ENCODE results near the gene KAT6B. TPM values are rescaled to one million over a fixed set of nuclear protein-coding genes. Genes with fewer than 3 reads are reported as not detected.

Gene KAT6B
- total and polyA plus RNA-seq, 2 experiments from 2014 or later = 15.8 to 36.2 TPM

- Histone ChIP-seq H2AFZ (no peak overlapping the region), H3K27me3 (no peaks in the 10 kb centered on the region), H3K9me3 (ENCODE audit: low read depth) (no peaks in the 10 kb centered on the region), H4K20me1 (ENCODE audit: insufficient read depth, poor library complexity, severe bottlenecking) (peaks cover 7% of the 10 kb centered on the region), H3K9me2 (replicated peaks; ENCODE audit: insufficient read depth) (no peaks in the 10 kb centered on the region), H3K4me2 (no peak overlapping the region), H3K4me3 (no peak overlapping the region), H3K27ac (no peak overlapping the region), H3K79me2 (peaks cover 69% of the 10 kb centered on the region), H3K36me3 (replicated peaks; ENCODE audit: insufficient read depth, low read depth) (no peaks in the 10 kb centered on the region), H3K4me1 (ENCODE audit: insufficient read depth) (no peaks in the 10 kb centered on the region)
- no peak for DNase-seq (ENCODE audit: low spot score)
- TF ChIP-seq EZH2phosphoT487 (IDR thresholded peaks at IDR 0.05; ENCODE audit: low read depth, severe bottlenecking, unreplicated experiment) (no peak), EZH2 (IDR thresholded peaks at IDR 0.05; ENCODE audit: borderline replicate concordance) (no peak), CTCF (IDR thresholded peaks at IDR 0.05; ENCODE audit: poor library complexity) (no peak)
- 96% methylated on average over 5 of the region's 5 CpGs for WGBS (ENCODE audit: low lambda C conversion rate, missing lambda C conversion rate)
Measured at GRCh38 chr10:74955796-74956195, 129.4 kb downstream of the KAT6B start.

- no peak overlapping the region for H3K27ac ChIP-seq
- H3K9me2 ChIP-seq (replicated peaks; ENCODE audit: insufficient read depth) = no peaks in the 10 kb centered on the region
- H3K4me2 ChIP-seq = no peak overlapping the region
- no peaks in the 10 kb centered on the region for H3K27me3 ChIP-seq
- TF ChIP-seq CTCF (IDR thresholded peaks at IDR 0.05; ENCODE audit: poor library complexity) (no peak), EZH2 (IDR thresholded peaks at IDR 0.05; ENCODE audit: borderline replicate concordance) (no peak), EZH2phosphoT487 (IDR thresholded peaks at IDR 0.05; ENCODE audit: low read depth, severe bottlenecking, unreplicated experiment) (no peak)
- no peaks in the 10 kb centered on the region for H3K4me1 ChIP-seq (ENCODE audit: insufficient read depth)
- H2AFZ ChIP-seq = no peak overlapping the region
- H3K4me3 ChIP-seq = no peak overlapping the region
- 81% methylated on average over 1 of the region's 1 CpG for WGBS (ENCODE audit: low lambda C conversion rate, missing lambda C conversion rate)
- H4K20me1 ChIP-seq (ENCODE audit: insufficient read depth, poor library complexity, severe bottlenecking) = peaks cover 7% of the 10 kb centered on the region
- no peak for DNase-seq (ENCODE audit: low spot score)
- H3K79me2 ChIP-seq = peaks cover 63% of the 10 kb centered on the region
- H3K36me3 ChIP-seq (replicated peaks; ENCODE audit: insufficient read depth, low read depth) = no peaks in the 10 kb centered on the region
- H3K9me3 ChIP-seq (ENCODE audit: low read depth) = no peaks in the 10 kb centered on the region
Measured at GRCh38 chr10:74956555-74957111, 130.2 kb downstream of the KAT6B start.

- no peaks in the 10 kb centered on the region for H3K9me2 ChIP-seq (replicated peaks; ENCODE audit: insufficient read depth)
- H3K9me3 ChIP-seq (ENCODE audit: low read depth) = no peaks in the 10 kb centered on the region
- WGBS (ENCODE audit: low lambda C conversion rate, missing lambda C conversion rate) = 64% methylated on average over 9 of the region's 9 CpGs
Measured at GRCh38 chr10:74957285-74957961, 131.0 kb downstream of the KAT6B start.

More at GRCh38 chr10:74957285-74957961, 131.0 kb downstream of the KAT6B start:
- no peaks in the 10 kb centered on the region for H3K36me3 ChIP-seq (replicated peaks; ENCODE audit: insufficient read depth, low read depth)
- H3K27ac ChIP-seq = no peak overlapping the region
- H3K4me2 ChIP-seq = no peak overlapping the region
- peaks cover 62% of the 10 kb centered on the region for H3K79me2 ChIP-seq
- no peak overlapping the region for H3K4me3 ChIP-seq
- H2AFZ ChIP-seq = no peak overlapping the region
- no peaks in the 10 kb centered on the region for H3K27me3 ChIP-seq
- no peaks in the 10 kb centered on the region for H3K4me1 ChIP-seq (ENCODE audit: insufficient read depth)
- peaks cover 7% of the 10 kb centered on the region for H4K20me1 ChIP-seq (ENCODE audit: insufficient read depth, poor library complexity, severe bottlenecking)
- no peak for TF ChIP-seq EZH2 (IDR thresholded peaks at IDR 0.05; ENCODE audit: borderline replicate concordance)
- no peak for TF ChIP-seq EZH2phosphoT487 (IDR thresholded peaks at IDR 0.05; ENCODE audit: low read depth, severe bottlenecking, unreplicated experiment)
- TF ChIP-seq CTCF (IDR thresholded peaks at IDR 0.05; ENCODE audit: poor library complexity) = no peak
- DNase-seq (ENCODE audit: low spot score) = no peak

Data from hepatocyte (in vitro differentiated cells).